Omental fat pad (tissue), 4 donors: ENCODE data around the gene DTD2. TPM values are rescaled to one million over a fixed set of nuclear protein-coding genes. Genes with fewer than 3 reads are reported as not detected.

ENCODE experiments used
- ATAC-seq: fragments of 150-250 bp; one replicate; pipeline ENCODE4 v1.9.1; 2016; ENCODE audit warnings: mild to moderate bottlenecking, moderate library complexity; ENCODE audit not compliant: low FRiP score
- DNase-seq: peaks from one replicate; pipeline ENCODE4 v3.0.0-alpha.2; 2019; ENCODE audit warnings: low spot score
- CTCF ChIP-seq, 3 donors: fragments of 450-650 bp; IDR thresholded peaks; one replicate each; pipeline ENCODE4 v1.5.1; 2016 to 2017; ENCODE audit warnings: antibody characterized with exemption in 3 of 3, mild to moderate bottlenecking in 3 of 3, moderate library complexity in 2 of 3
- total RNA-seq, 4 donors: library from RNA; depleted of rRNA; stranded (reverse); fragments of >200 nt; gene quantifications; one replicate each; pipeline ENCODE4 v1.1.0, GENCODE V29; 2016

Gene DTD2
- total RNA-seq, 4 donors from 2014 or later, result 25.1 to 54.4 (median 35.9) TPM

GRCh38 chr14:31405599-31406232 lies 51.6 kb downstream of the DTD2 start:
- DNase-seq (no peak), ATAC-seq (no peak)
- TF ChIP-seq CTCF (IDR thresholded peaks at IDR 0.05), result no peak

GRCh38 chr14:31405106-31405505 lies 52.2 kb downstream of the DTD2 start:
- ATAC-seq (no peak), DNase-seq (no peak)
- TF ChIP-seq CTCF (IDR thresholded peaks at IDR 0.05), result no peak

- ATAC-seq (no peak), DNase-seq (no peak)
- TF ChIP-seq CTCF (IDR thresholded peaks at IDR 0.05), result no peak
Observed at GRCh38 chr14:31403707-31404106, 53.6 kb downstream of the DTD2 start.

- DNase-seq (no peak), ATAC-seq (no peak)
- no peak for TF ChIP-seq CTCF (IDR thresholded peaks at IDR 0.05)
Observed at GRCh38 chr14:31402764-31403439, 54.4 kb downstream of the DTD2 start.

- no peak for TF ChIP-seq CTCF (IDR thresholded peaks at IDR 0.05)
- ATAC-seq (no peak), DNase-seq (no peak)
Observed at GRCh38 chr14:31401369-31401932, 55.9 kb downstream of the DTD2 start.

GRCh38 chr14:31400031-31400638 lies 57.2 kb downstream of the DTD2 start:
- ATAC-seq (no peak), DNase-seq (no peak)
- no peak for TF ChIP-seq CTCF (IDR thresholded peaks at IDR 0.05)

Other genes with a start within 250 kb of the DTD2 start
- 100 to 1,000 TPM; 189 to 236 (median 209) TPM for gene HECTD1, start 249.7 kb downstream of the DTD2 start, total RNA-seq
- gene HEATR5A, start 37.0 kb downstream of the DTD2 start, total RNA-seq, result 10 to 100 TPM; 29.4 to 41.8 (median 31.9) TPM
- not detected for gene GPR33, start 30.5 kb upstream of the DTD2 start, total RNA-seq
- gene NUBPL, start 103.9 kb upstream of the DTD2 start, total RNA-seq, result 10 to 100 TPM in 2 of 4 donors, 1 to 10 TPM in 2; 9.0 to 12.9 (median 10.9) TPM